Tibial nerve (tissue), 4 donors: ENCODE data around the gene KRT33B. TPM values are rescaled to one million over a fixed set of nuclear protein-coding genes. Genes with fewer than 3 reads are reported as not detected.

Source experiments
- DNase-seq, 2 donors: peaks; one replicate each; pipeline ENCODE4 v3.0.0-alpha.2; 2019; ENCODE audit warnings: low spot score in 2 of 2
- H3K27ac ChIP-seq, 4 donors: fragments of 200-600 bp; sonication (generic) in 3 of 4; one replicate each; pipeline ENCODE4 v1.5.1; 2017 to 2019; ENCODE audit warnings: mild to moderate bottlenecking in 1 of 4
- H3K27me3 ChIP-seq, 2 donors: fragments of 200-600 bp; sonication (generic) in 1 of 2; one replicate each; pipeline versions ENCODE4 v1.5.1 to v1.6.0; 2017 to 2019
- H3K36me3 ChIP-seq, 3 donors: fragments of 200-600 bp; sonication (generic); one replicate each; pipeline ENCODE4 v1.5.1; 2018 to 2019
- H3K4me1 ChIP-seq, 4 donors: fragments of 200-600 bp; sonication (generic) in 3 of 4; one replicate each; pipeline ENCODE4 v1.5.1; 2017 to 2019
- H3K4me3 ChIP-seq, 4 donors: fragments of 200-600 bp; sonication (generic) in 3 of 4; one replicate each; pipeline ENCODE4 v1.5.1; 2017 to 2019; ENCODE audit warnings: mild to moderate bottlenecking in 1 of 4, moderate library complexity in 1 of 4
- H3K9me3 ChIP-seq, 4 donors: fragments of 200-600 bp; sonication (generic) in 3 of 4; one replicate each; pipeline ENCODE4 v1.5.1; 2017 to 2019
- EP300 ChIP-seq, 2 donors: sonication (generic); formaldehyde crosslinking; IDR thresholded peaks; one replicate each; pipeline ENCODE4 v1.6.1; 2017; ENCODE audit warnings: antibody characterized with exemption in 2 of 2, mild to moderate bottlenecking in 1 of 2
- POLR2A ChIP-seq, 2 donors: fragments of 450-650 bp; IDR thresholded peaks; one replicate each; pipeline ENCODE4 v1.6.1; 2017; ENCODE audit warnings: antibody characterized with exemption in 2 of 2, mild to moderate bottlenecking in 2 of 2, moderate library complexity in 2 of 2
- WGBS, 2 donors: methylation state at CpG; one replicate each; pipeline ENCODE4 v1.1.5; 2018; 5-methylcytosine and 5-hydroxymethylcytosine counted together
- total RNA-seq, 4 donors: library from RNA; depleted of rRNA; stranded (reverse); fragments of >200 nt; gene quantifications; one replicate each; pipeline ENCODE4 v1.1.0, GENCODE V29; 2016
- TF ChIP-seq, protein P1 (sequence below), 5 experiments: fragments of 200-600 bp in 3 of 5; fragments of 450-650 bp in 2 of 5; sonication (generic) in 3 of 5; IDR thresholded peaks; one replicate each; pipeline ENCODE4 v1.5.1; 2016 to 2019; ENCODE audit warnings: antibody characterized with exemption in 5 of 5, mild to moderate bottlenecking in 3 of 5, moderate library complexity in 2 of 5

Gene KRT33B
- total RNA-seq, 4 donors from 2014 or later, result not detected

DNA sequence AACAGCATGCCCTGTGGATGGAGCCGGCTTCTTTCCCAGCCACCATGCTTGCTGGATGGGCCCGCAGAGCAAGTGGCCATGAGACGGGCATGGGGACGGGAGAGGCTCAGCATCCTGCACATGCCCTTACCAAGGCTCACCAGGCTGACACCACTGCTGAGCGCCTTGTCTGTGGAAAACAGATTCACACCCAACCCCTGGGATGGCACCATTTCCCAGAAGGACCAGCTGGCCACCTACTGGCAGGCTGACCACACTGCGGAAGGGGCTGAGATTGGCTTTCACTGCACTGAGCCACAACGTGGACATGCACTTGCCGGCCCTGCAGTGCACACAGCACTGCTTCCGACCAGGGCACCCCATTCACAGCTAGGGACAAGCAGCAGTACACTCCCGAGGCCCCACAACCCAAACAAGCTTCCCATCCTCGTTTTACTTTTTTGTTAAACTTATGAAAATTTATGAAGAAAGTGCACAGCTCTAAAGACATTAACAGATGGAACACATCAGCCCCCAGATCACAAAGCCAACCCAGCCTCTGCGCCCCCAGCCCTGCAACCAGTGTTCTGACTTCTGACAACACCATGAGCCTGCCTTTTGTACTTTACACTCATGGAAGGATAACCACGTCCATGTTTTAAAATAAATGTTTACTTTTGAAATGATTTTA is 40.2 kb downstream of the KRT33B start:
- H3K27ac ChIP-seq, result no peak overlapping the region
- no peaks in the 10 kb centered on the region for H3K9me3 ChIP-seq
- WGBS, 2 donors, result 59 to 62% methylated on average over 11 to 13 of the region's 13 CpGs
- no peaks in the 10 kb centered on the region for H3K4me1 ChIP-seq
- no peak overlapping the region for H3K4me3 ChIP-seq
- H3K36me3 ChIP-seq, result no peaks in the 10 kb centered on the region
- H3K27me3 ChIP-seq, result no peaks in the 10 kb centered on the region
- TF ChIP-seq EP300 (IDR thresholded peaks at IDR 0.05), result no peak
- TF ChIP-seq, protein P1, sequence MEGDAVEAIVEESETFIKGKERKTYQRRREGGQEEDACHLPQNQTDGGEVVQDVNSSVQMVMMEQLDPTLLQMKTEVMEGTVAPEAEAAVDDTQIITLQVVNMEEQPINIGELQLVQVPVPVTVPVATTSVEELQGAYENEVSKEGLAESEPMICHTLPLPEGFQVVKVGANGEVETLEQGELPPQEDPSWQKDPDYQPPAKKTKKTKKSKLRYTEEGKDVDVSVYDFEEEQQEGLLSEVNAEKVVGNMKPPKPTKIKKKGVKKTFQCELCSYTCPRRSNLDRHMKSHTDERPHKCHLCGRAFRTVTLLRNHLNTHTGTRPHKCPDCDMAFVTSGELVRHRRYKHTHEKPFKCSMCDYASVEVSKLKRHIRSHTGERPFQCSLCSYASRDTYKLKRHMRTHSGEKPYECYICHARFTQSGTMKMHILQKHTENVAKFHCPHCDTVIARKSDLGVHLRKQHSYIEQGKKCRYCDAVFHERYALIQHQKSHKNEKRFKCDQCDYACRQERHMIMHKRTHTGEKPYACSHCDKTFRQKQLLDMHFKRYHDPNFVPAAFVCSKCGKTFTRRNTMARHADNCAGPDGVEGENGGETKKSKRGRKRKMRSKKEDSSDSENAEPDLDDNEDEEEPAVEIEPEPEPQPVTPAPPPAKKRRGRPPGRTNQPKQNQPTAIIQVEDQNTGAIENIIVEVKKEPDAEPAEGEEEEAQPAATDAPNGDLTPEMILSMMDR (IDR thresholded peaks at IDR 0.05), result peak; percentile 32 to 62 (median 50)
- DNase-seq, result peak in 1 of 2 donors; percentile 18

DNA sequence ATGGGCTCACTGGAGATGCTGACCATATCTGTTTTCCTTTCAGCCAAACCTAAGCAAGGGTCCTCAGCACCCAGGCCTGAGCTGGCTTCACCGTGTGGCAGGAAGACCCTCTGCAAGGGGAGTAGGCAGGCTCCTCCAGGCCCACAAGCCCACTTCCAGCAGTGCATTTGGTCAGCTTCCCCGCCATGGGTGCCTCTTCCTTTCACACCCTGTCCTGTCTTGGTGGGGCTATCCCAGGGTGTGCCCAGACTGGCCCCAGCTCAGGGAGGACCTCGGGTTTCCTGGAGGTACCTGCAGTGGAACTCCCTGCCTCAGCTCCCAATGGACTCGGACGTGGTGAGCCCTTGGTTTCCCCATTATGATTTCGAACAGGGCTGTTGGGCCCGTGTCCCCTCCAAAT is 41.4 kb downstream of the KRT33B start:
- DNase-seq, result no peak
- Histone ChIP-seq H3K27me3 (no peaks in the 10 kb centered on the region), H3K4me1 (no peaks in the 10 kb centered on the region), H3K9me3 (no peaks in the 10 kb centered on the region), H3K4me3 (no peak overlapping the region), H3K36me3 (no peaks in the 10 kb centered on the region), H3K27ac (no peak overlapping the region)
- TF ChIP-seq, protein P1 (IDR thresholded peaks at IDR 0.05), result no peak
- no peak for TF ChIP-seq POLR2A (IDR thresholded peaks at IDR 0.05)
- TF ChIP-seq EP300 (IDR thresholded peaks at IDR 0.05), result no peak
- 90 to 96% methylated on average over 7 of the region's 7 CpGs for WGBS, 2 donors

DNA sequence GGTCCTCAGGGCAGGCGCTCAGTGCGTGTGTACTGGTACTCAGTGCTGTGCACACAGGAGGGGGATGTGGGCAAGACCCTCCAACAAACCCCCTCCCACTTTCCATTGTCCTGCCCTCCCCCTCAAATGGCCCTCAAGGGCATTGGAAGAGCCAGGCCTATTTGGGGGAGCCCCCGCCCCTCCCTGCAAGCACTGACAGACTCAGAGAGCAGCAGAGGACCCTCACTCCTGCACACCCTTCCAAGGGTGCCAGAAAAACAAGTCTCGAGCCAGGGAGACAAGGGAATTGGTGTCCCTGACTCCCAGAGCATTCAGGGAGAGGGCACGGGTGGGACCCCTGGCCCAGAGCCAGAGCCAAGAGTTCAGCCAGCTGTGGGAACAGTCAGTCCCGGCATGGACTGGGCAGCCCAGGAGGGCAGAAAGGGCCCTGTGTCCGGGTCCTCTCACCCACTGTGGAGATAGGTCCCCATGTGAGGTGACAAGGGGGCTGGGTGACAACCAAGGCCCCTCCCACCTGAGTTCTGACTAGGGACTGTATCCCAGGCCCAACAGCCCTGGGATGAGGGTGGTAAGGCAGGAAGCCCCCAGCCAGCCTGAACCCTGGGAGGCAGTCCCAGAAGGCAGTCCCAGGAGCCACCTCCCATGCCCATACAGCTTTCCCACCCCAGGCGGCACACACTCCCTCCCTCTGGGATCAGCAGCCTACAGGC is 42.0 kb downstream of the KRT33B start:
- H3K4me3 ChIP-seq, result no peak overlapping the region
- DNase-seq, result no peak
- H3K4me1 ChIP-seq, result peaks cover 0 to under 1% (median 0%) of the 10 kb centered on the region in 4 donors
- 56 to 86% methylated on average over 5 to 7 of the region's 8 CpGs for WGBS, 2 donors
- no peak overlapping the region for H3K27ac ChIP-seq
- no peaks in the 10 kb centered on the region for H3K36me3 ChIP-seq
- H3K9me3 ChIP-seq, result no peaks in the 10 kb centered on the region
- TF ChIP-seq POLR2A (IDR thresholded peaks at IDR 0.05) (no peak), EP300 (IDR thresholded peaks at IDR 0.05) (no peak)
- TF ChIP-seq, protein P1 (IDR thresholded peaks at IDR 0.05), result no peak
- no peaks in the 10 kb centered on the region for H3K27me3 ChIP-seq

DNA sequence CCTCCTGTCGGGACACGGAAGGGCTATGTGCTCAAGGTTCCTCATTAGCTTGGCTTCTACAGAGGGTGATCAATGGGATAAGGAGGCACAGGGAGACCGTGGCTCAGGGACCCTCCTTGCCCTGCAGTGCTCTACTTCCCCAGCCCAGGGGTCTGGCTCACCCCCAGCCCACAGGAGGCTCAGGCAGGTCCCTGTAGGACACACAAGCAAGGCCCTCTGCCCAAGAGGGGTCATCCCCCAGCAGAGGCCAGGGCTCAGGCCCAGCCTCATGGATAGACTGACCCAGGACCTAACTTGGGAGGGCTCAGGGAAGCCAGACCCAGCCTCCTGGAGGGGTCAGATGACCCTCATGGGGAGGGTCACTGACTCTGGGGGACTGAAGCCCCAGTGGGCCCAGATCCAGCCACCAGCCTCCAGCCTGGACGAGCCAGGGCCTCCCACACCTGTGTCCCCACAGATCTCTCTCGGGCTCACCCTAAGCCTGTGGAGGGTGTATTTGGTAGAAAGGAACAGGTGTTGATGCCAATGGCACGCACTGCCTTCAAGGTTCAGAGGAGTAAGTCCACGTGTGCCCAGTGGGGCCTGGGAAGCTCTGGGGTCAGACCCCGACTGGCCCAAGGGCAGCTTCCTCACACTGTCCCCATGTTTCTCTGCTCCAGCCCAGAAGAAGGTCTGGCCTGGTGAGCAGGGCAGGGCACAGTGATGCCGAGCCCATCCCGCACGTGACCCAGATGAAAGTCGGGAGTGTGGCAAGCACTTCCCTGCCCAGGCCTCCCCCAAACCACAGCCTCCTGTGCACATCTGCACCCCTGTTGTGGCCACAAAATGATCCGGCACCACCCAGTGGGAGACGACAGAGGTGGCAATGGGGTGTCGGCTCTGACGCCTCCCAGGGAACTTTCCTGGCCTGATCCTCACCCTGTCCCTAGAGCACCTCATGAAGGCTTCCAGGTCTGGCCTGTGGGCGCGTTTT is 43.2 kb downstream of the KRT33B start:
- Histone ChIP-seq H3K36me3 (no peaks in the 10 kb centered on the region), H3K27ac (no peak overlapping the region), H3K4me1 (peaks cover 0 to 6% (median 0%) of the 10 kb centered on the region in 4 donors), H3K4me3 (no peak overlapping the region), H3K9me3 (no peaks in the 10 kb centered on the region), H3K27me3 (no peaks in the 10 kb centered on the region)
- TF ChIP-seq POLR2A (IDR thresholded peaks at IDR 0.05) (no peak), EP300 (IDR thresholded peaks at IDR 0.05) (no peak)
- TF ChIP-seq, protein P1 (IDR thresholded peaks at IDR 0.05), result no peak
- DNase-seq, result no peak
- WGBS, 2 donors, result 83 to 88% methylated on average over 17 of the region's 18 CpGs
